Measurements from ENCODE around the gene VKORC1.

- TF ChIP-seq EZH2 (IDR thresholded peaks at IDR 0.05; ENCODE audit: borderline replicate concordance) = no peak
- no peak for TF ChIP-seq EZH2phosphoT487 (IDR thresholded peaks at IDR 0.05; ENCODE audit: low read depth, severe bottlenecking, unreplicated experiment)
These were observed 6.6 kb downstream of the VKORC1 start for GRCh38 chr16:31087971-31088370.
